WI38 (cell line): ENCODE data around the gene DISP2.

Experiments
- H3K4me3 ChIP-seq: 2 replicates; pipeline ENCODE4 v1.5.1; 2011; ENCODE audit warnings: low read depth, mild to moderate bottlenecking, control low read depth, low read length
- CTCF ChIP-seq: IDR thresholded peaks from 2 replicates; pipeline ENCODE4 v1.5.1; 2012; ENCODE audit warnings: low read depth, mild to moderate bottlenecking, control low read depth, low read length

The DISP2 gene

GRCh38 chr15:40357723-40358470, at the start of gene DISP2:
Gene DISP2, plus strand, starts transcription at chr15:40358219. Its CDS starts 103 bp downstream, at chr15:40358322.
- TF ChIP-seq CTCF = no peak

GRCh38 chr15:40309344-40309862, 48.6 kb upstream of the DISP2 start:
- no peak for TF ChIP-seq CTCF
- no peak overlapping the region for H3K4me3 ChIP-seq

More at GRCh38 chr15:40357723-40358470, at the start of gene DISP2:
- peak within 1 kb of the TSS; percentile 50 for H3K4me3 ChIP-seq

GRCh38 chr15:40310001-40310959, 47.7 kb upstream of the DISP2 start:
- H3K4me3 ChIP-seq = no peak overlapping the region
- peak; percentile 73 for TF ChIP-seq CTCF

GRCh38 chr15:40310993-40311392, 47.0 kb upstream of the DISP2 start:
- no peak for TF ChIP-seq CTCF
- H3K4me3 ChIP-seq = no peak overlapping the region

GRCh38 chr15:40312370-40313158, 45.5 kb upstream of the DISP2 start:
- no peak for TF ChIP-seq CTCF
- no peak overlapping the region for H3K4me3 ChIP-seq

GRCh38 chr15:40313531-40314398, 44.3 kb upstream of the DISP2 start:
- TF ChIP-seq CTCF = no peak

More at GRCh38 chr15:40313531-40314398, 44.3 kb upstream of the DISP2 start:
- no peak overlapping the region for H3K4me3 ChIP-seq
